ENCODE measurements around the gene RAB35. TPM values are rescaled to one million over a fixed set of nuclear protein-coding genes. Genes with fewer than 3 reads are reported as not detected.

Gene RAB35
- total RNA-seq, 2 donors from 2014 or later = 13.4 to 17.6 TPM

GRCh38 chr12:120060196-120060595, 56.4 kb downstream of the RAB35 start:
- Histone ChIP-seq H3K27me3 (no peaks in the 10 kb centered on the region), H3K36me3 (no peaks in the 10 kb centered on the region), H3K9me3 (no peaks in the 10 kb centered on the region), H3K27ac (no peak overlapping the region), H3K4me3 (no peak overlapping the region), H3K4me1 (peaks cover 0 to 1% of the 10 kb centered on the region in 2 donors)
- DNase-seq (ENCODE audit: low spot score) = no peak
- TF ChIP-seq CTCF (IDR thresholded peaks at IDR 0.05) = no peak

GRCh38 chr12:120056739-120057138, 59.8 kb downstream of the RAB35 start:
- TF ChIP-seq CTCF (IDR thresholded peaks at IDR 0.05) = no peak
- Histone ChIP-seq H3K9me3 (no peaks in the 10 kb centered on the region), H3K4me1 (no peaks in the 10 kb centered on the region), H3K27me3 (no peaks in the 10 kb centered on the region), H3K27ac (no peak overlapping the region), H3K4me3 (no peak overlapping the region), H3K36me3 (no peaks in the 10 kb centered on the region)
- DNase-seq (ENCODE audit: low spot score) = no peak

- no peak for TF ChIP-seq CTCF (IDR thresholded peaks at IDR 0.05)
- no peaks in the 10 kb centered on the region for H3K36me3 ChIP-seq
- H3K4me1 ChIP-seq = no peaks in the 10 kb centered on the region
- H3K9me3 ChIP-seq = no peaks in the 10 kb centered on the region
- H3K4me3 ChIP-seq = no peak overlapping the region
- no peak overlapping the region for H3K27ac ChIP-seq
- no peak for DNase-seq (ENCODE audit: low spot score)
- no peaks in the 10 kb centered on the region for H3K27me3 ChIP-seq
Measured at GRCh38 chr12:120055231-120056000, 61.1 kb downstream of the RAB35 start.

GRCh38 chr12:120054293-120054692, 62.3 kb downstream of the RAB35 start:
- H3K27ac ChIP-seq = no peak overlapping the region
- no peaks in the 10 kb centered on the region for H3K27me3 ChIP-seq
- no peaks in the 10 kb centered on the region for H3K4me1 ChIP-seq
- H3K4me3 ChIP-seq = no peak overlapping the region
- H3K9me3 ChIP-seq = no peaks in the 10 kb centered on the region
- DNase-seq (ENCODE audit: low spot score) = no peak
- H3K36me3 ChIP-seq = no peaks in the 10 kb centered on the region
- TF ChIP-seq CTCF (IDR thresholded peaks at IDR 0.05) = no peak

GRCh38 chr12:120051535-120051934, 65.0 kb downstream of the RAB35 start:
- no peaks in the 10 kb centered on the region for H3K9me3 ChIP-seq
- TF ChIP-seq CTCF (IDR thresholded peaks at IDR 0.05) = no peak
- H3K4me1 ChIP-seq = no peaks in the 10 kb centered on the region
- no peaks in the 10 kb centered on the region for H3K36me3 ChIP-seq
- H3K27ac ChIP-seq = no peak overlapping the region
- no peak overlapping the region for H3K4me3 ChIP-seq
- no peak for DNase-seq (ENCODE audit: low spot score)
- no peaks in the 10 kb centered on the region for H3K27me3 ChIP-seq

GRCh38 chr12:120049426-120049825, 67.1 kb downstream of the RAB35 start:
- H3K36me3 ChIP-seq = no peaks in the 10 kb centered on the region
- H3K27me3 ChIP-seq = no peaks in the 10 kb centered on the region
- no peak for TF ChIP-seq CTCF (IDR thresholded peaks at IDR 0.05)
- no peaks in the 10 kb centered on the region for H3K4me1 ChIP-seq
- H3K27ac ChIP-seq = no peak overlapping the region
- no peak for DNase-seq (ENCODE audit: low spot score)
- no peak overlapping the region for H3K4me3 ChIP-seq
- H3K9me3 ChIP-seq = no peaks in the 10 kb centered on the region

All from right atrium auricular region (tissue), 2 donors.